NCI-H510A (cell line): ENCODE data around the gene KDSR.
A peak's percentile ranks its signal among the peaks of the same experiment; 100 is the strongest.
"Not testable (repeated sequence)": the region's sequence is repeated elsewhere in the genome, so short reads cannot be mapped to it uniquely, and the experiment has no call there.

ENCODE experiments used
- DNase-seq: peaks from one replicate; lab custom pipeline; 2025; lab: John Stamatoyannopoulos, UW

KDSR gene

DNA sequence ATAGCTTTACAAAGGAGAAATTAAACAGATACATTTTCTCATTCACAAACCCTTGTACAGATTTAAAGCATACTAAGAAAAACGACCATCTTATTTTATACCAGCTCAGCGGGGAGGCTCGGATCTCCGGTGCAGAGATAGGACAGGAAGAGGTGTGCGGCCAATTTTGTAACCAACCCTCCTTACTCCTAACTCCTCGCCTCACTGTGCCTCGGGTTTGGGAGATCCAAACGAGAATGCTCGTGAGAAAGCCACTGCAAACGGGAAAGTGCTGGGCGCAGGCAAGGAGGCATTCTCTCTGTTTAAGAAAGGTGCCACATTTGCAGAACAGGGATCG lies 1.2 kb downstream of the KDSR start:
- no peak for DNase-seq

- DNase-seq, result no peak
Observed at GRCh38 chr18:63363951-63364350, 3.1 kb downstream of the KDSR start.

- not testable (repeated sequence) for DNase-seq
Observed at GRCh38 chr18:63363420-63363819, 3.6 kb downstream of the KDSR start.

DNA sequence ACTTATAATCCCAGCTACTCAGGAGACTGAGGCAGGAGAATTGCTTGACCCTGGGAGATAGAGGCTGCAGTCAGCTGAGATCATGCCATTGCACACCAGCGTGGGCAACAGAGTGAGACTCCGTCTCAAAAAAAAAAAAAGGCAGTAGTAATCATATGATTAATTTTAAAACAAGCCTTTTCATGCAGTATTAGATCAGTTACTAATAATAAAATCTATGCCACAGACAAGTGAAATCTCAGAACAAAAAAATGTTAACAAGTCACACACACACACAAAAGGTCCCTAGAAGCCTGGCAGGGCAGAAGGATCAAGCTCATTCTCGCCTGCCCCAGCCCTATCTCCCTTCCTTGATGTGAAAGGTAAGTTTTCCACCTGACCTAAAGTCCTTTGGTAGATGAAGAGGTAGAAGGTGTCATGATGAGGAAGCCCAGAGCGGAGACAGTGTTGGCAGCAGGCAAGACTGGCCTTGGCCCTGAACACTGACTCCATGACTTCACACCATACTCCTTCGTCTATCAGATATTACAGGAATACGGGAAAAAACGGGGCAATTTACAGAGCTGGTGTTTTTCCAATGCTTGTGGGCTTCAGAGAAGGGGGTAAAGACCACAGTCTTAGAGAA lies 10.6 kb downstream of the KDSR start:
- DNase-seq, result no peak

DNA sequence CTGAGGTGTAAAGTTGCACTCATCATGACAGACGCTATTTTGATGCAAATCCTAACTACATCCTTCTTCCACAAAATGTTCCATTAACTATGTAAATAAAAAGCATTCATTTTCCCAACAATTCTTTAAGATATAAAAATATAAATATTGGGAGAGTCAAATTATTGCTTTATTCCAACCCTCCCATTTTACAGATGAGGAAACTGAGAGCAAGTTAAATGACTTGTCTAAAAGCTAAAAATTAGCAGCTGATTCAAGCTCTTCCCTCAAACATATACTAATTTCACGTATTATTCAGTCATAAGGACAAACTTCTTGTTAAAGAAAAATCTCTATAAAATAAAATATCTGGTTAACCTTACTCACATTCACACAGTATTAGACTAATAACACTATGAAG lies 16.8 kb downstream of the KDSR start:
- no peak for DNase-seq

GRCh38 chr18:63348508-63349136 lies 18.4 kb downstream of the KDSR start:
- no peak for DNase-seq

DNA sequence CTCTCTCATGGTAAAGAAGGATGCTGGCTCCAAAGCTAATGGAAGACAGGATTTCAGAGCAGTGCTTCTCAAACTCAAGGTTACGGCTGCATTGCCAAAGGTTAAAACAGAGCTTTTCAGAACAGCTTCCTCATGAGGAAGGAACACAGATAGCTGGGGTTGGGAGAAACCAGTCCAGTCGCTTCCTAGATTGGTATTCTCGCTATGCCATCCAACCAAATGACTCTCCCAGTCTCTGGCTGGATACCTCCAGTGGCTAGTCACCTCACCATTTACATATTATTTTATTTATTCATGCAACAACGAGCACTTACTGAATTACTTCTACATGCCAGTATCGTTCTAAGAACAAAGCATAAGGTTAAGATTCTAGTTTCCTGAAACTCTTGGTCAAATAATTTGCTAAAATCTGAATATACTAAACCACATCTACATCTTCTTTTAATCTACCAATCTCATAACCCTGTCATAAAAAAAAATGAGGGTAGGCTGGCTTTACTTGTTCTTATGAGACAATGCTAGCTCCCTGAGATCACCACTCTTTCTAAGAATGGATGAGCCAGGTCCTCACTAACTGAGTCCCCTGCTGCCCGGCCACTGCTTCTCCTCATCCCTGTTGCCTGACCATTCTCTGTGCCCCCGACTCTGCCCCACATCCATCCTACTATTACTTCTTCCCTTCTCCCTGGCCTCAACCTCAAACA lies 20.4 kb downstream of the KDSR start:
- DNase-seq, result no peak

- DNase-seq, result no peak
Observed at GRCh38 chr18:63346031-63346430, 21.0 kb downstream of the KDSR start.

DNA sequence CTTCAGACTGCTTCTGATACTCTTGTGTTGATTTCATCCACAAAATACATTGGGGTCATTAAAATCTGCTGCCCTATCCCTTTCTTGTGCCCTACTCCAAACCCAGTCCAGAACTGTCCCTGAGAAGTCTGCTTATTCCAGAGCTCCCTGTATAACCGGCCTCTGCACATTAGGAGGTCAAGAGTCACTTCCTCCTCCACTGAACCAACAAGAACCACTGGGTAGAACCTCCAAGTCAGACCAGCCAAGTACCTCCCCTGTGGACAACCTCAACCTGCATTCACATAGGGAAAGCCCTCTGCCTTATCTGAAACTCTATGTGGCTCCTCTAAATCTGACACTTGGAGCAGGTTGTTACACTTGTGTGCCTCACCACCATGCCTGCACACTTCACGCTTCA lies 22.1 kb downstream of the KDSR start:
- DNase-seq, result no peak

GRCh38 chr18:63344263-63344662 lies 22.7 kb downstream of the KDSR start:
- no peak for DNase-seq

DNA sequence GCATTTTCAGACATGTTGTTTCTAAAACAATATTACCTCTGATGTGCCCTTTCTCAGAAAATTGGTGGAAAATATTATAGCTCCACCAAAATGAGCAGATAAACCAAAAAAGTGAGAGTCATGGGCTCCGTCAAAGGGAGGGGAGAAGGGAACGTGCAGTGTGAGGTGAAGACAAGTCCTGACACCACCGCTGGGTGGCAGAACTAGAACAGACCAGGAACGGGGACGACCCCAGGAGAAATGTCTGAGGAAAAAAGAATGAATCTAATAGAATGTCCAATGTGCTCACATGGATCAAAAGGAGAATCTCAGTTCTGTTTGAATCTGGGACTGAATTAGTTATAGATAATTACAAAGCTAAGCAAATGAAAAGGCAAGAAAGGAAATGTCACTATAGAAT lies 24.8 kb downstream of the KDSR start:
- peak; percentile 9 for DNase-seq

DNA sequence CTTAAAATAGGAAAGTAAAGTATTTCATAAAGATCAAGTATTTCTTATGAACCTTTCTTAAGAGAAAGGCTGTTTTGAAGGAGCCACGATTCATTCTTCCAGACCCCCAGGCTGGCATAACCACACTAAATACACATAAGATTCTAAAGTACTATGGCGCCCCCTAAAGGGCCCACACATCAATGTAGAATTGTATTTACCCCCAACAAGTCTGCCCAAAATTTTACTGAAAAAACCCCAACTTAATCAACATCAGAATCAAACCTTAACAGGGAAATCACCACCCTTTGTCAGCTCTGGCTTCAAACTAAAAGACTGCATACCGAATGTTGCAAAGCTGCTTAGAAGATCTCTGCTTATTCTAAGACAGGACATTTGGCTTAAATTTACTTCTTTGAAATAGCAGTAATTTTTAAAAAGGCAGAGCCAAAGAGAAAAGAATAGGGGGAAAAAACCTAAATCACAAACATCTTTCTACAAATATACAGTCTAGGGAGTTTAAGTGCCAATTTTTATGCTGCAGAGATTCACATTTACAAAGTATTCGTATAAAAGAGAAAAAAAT lies 27.0 kb downstream of the KDSR start:
- peak; percentile 16 for DNase-seq

DNA sequence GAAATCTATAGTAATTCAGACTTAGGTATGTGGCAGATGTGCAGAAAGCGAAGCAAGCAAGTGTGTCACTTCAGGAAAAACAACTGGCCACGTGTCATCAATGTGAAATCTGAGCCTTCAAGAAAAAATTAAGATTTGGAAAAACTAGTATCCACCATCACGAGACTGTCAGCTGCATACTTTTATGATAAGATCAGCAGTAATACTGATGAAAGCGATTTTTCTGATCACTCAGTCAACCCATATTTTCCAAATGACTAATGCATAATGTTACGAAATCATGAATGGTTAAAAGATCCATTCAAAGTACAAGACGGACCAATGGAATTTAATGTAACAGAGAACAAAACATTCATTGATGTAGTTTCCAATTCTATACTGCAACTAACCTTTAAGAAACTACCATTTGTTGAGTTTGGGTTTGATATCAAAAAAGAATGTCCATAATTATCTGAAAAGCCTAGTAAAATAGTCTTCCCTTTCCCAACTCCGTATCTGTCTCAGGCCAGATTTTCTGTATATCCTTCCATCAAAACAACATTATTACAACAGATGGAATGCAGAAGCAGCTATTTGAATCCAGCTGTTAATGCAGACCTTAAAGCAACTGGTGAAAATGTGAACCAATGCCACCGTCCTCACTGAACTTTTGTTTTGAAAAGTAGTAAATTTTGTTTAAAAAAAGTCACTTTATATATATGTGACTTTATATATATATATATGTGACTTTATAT lies 30.5 kb downstream of the KDSR start:
- DNase-seq, result no peak

DNA sequence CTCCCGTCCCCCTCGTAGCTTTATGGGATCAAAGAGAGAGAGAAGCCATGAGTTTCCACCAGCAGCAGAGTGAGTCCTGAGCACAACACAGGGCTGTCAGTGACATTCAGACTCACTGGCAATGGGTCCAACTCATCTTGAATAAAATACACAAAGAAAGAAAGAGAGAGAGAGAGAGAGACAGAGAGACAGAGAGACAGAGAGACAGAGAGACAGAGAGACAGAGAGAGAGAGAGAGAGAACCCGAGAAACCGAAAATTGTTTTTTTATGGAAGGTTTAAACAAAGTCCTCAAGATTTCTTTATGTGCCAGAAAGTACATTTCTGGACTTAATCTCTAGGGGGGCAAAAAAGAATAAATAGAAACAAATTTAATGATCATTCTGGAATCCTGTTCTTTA lies 35.9 kb downstream of the KDSR start:
- no peak for DNase-seq

DNA sequence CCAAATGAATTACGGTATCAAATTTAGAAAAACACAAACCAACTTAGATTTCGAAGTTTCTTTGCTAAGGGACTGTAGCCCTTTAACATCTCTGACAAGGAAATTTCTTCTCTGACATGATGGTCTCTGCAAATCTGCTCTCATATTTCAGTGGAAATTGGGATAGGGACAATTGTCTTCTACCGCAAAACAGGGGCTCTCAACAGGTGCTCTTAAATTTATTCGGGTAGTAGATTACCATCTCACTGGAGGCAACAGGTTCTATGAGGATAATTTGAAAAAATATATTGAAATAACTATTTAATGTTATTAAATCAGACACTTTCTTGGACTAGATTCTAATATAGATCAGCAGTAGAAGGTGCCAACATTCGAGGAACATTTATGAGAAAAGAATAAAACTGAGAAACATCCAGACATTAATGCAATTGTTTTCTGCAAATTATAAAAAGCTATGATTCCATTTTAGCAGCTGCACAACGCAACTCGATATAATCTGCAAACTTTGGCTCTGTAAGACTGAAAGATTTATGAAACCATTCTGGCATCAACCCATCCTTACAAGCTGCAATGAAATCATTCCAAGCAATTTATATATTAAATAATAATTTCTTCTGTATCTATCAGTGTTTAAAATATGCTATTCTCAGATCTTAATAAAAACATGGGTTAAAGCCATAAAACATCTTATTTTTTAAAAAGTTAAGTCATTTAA lies 37.4 kb downstream of the KDSR start:
- DNase-seq, result no peak

GRCh38 chr18:63326011-63326410 lies 41.0 kb downstream of the KDSR start:
- no peak for DNase-seq

DNA sequence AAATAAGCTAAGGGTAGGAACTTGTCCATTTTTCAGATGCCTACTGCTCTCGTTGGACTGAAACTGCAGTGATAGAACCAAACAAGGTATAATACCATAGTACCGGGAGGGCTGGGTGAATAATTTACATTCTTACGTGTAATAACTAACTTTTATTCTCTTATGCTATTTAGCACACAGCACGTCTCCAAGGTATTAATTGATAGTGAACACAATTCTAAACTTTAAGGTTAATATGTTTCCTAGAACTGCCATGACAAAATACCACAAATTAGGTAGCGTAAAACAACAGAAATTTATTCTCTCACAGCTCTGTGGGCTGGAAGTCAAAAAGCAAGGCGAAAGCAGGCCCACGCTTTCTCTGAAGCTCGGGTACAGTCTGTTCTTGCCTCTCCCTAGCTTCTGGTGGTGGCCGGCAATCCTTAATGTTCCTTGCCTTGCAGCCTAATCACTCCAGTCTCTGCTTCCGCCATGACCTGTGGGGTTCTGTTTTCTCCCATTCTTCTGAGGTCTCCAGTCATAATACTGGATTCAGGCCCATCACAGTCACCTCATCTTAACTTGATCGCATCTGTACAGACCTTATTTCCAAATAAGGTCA lies 41.8 kb downstream of the KDSR start:
- DNase-seq, result no peak

- DNase-seq, result peak; percentile 61
Observed at GRCh38 chr18:63322908-63323634, 43.9 kb downstream of the KDSR start.

- DNase-seq, result no peak
Observed at GRCh38 chr18:63322206-63322605, 44.8 kb downstream of the KDSR start.

GRCh38 chr18:63321291-63321690 lies 45.7 kb downstream of the KDSR start:
- peak; percentile 23 for DNase-seq

GRCh38 chr18:63320975-63321265 lies 46.1 kb downstream of the KDSR start:
- peak; percentile 61 for DNase-seq
